ENCODE data around the gene LRRC59. TPM values are rescaled to one million over a fixed set of nuclear protein-coding genes. Genes with fewer than 3 reads are reported as not detected.
A peak's percentile ranks its signal among the peaks of the same experiment; 100 is the strongest.

Gene LRRC59
- total and polyA plus RNA-seq, 2 of the 13 experiments (the other 11 are each of a cell fraction or from before 2014, with no cell fraction given), result 87.3 to 222 TPM

DNA sequence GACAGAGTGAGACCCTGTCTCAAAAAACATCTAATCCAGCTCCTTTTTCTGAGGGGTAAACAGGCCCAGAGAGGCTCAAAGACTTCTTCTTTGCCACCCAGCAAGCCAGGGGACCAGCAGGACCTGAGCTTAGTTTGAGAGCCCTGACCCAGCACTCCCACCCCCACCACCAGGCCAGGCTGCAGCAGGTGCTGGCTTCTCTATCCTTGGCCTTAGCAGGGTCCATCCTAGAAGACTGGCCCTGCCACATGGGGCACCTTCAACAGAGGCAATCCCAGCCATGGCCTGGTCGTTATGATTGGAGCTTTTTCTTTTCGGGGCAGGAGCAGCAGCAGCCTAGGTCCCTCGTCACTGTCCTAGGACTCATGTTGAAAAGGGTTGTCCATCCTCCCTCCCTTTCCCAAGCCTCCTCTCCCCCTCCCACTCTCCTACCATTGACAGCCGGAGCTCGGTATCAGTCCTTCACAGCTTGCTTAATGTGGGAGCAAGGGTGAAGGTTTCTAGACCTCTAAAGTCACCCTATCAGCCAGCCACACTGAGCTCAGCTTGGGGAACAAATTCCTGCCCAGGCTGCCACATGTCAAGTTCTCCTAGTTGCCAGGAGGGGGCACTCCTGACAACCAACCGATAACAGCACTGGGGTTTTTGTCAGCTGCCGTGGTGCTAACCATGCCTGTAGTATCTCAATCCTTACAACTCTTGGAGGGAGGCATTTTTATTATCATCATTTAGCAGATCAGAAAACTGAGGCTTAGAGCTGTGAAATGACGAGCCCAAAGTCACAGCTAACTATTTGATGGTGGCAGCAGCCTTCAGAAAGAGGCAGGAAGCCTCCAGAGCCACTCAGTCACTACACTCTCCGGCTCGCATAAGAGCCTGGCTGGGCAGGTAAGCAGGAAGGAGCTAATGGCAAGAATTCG, 35.5 kb downstream of the LRRC59 start (continued):
- TF ChIP-seq, protein P1, sequence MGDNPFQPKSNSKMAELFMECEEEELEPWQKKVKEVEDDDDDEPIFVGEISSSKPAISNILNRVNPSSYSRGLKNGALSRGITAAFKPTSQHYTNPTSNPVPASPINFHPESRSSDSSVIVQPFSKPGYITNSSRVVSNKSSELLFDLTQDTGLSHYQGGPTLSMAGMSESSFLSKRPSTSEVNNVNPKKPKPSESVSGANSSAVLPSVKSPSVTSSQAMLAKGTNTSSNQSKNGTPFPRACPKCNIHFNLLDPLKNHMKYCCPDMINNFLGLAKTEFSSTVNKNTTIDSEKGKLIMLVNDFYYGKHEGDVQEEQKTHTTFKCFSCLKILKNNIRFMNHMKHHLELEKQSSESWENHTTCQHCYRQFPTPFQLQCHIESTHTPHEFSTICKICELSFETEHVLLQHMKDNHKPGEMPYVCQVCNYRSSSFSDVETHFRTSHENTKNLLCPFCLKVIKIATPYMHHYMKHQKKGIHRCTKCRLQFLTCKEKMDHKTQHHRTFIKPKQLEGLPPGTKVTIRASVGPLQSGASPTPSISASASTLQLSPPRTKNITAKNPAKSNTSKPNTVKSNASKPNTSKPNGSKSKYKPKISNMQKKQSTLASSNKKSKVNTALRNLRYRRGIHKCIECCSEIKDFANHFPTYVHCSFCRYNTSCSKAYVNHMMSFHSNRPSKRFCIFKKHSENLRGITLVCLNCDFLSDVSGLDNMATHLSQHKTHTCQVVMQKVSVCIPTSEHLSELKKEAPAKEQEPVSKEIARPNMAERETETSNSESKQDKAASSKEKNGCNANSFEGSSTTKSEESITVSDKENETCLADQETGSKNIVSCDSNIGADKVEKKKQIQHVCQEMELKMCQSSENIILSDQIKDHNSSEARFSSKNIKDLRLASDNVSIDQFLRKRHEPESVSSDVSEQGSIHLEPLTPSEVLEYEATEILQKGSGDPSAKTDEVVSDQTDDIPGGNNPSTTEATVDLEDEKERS (CRISPR knock-in tag; IDR thresholded peaks at IDR 0.05), result 0 out of 2 replicates have a peak, but pooled peaks have one; percentile 44
- TF ChIP-seq, protein P2, sequence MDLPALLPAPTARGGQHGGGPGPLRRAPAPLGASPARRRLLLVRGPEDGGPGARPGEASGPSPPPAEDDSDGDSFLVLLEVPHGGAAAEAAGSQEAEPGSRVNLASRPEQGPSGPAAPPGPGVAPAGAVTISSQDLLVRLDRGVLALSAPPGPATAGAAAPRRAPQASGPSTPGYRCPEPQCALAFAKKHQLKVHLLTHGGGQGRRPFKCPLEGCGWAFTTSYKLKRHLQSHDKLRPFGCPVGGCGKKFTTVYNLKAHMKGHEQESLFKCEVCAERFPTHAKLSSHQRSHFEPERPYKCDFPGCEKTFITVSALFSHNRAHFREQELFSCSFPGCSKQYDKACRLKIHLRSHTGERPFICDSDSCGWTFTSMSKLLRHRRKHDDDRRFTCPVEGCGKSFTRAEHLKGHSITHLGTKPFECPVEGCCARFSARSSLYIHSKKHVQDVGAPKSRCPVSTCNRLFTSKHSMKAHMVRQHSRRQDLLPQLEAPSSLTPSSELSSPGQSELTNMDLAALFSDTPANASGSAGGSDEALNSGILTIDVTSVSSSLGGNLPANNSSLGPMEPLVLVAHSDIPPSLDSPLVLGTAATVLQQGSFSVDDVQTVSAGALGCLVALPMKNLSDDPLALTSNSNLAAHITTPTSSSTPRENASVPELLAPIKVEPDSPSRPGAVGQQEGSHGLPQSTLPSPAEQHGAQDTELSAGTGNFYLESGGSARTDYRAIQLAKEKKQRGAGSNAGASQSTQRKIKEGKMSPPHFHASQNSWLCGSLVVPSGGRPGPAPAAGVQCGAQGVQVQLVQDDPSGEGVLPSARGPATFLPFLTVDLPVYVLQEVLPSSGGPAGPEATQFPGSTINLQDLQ (CRISPR knock-in tag; IDR thresholded peaks at IDR 0.05), result no peak
- TF ChIP-seq, protein P3, sequence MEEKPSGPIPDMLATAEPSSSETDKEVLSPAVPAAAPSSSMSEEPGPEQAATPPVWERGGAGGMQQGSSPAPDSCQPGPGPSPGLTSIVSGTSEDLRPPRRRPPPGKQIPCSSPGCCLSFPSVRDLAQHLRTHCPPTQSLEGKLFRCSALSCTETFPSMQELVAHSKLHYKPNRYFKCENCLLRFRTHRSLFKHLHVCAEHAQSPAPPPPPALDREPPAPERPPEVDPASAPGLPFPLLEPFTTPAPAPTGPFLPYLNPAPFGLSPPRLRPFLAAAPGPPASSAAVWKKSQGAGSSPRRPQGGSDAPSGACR (CRISPR knock-in tag; IDR thresholded peaks at IDR 0.05), result 0 out of 2 replicates have a peak, but pooled peaks have one; percentile 13
- no peak for TF ChIP-seq PRPF4 (IDR thresholded peaks at IDR 0.05; ENCODE audit: low read depth, low read length, poor library complexity, severe bottlenecking)
- no peak for TF ChIP-seq BRCA1 (CRISPR knock-in tag; IDR thresholded peaks at IDR 0.05)
- no peak for TF ChIP-seq ZNF703 (CRISPR knock-in tag; IDR thresholded peaks at IDR 0.05; ENCODE audit: borderline replicate concordance)
- TF ChIP-seq MYC (CRISPR knock-in tag; IDR thresholded peaks at IDR 0.05; ENCODE audit: borderline replicate concordance), result peak; percentile 56; the same call in 1 of the 2 replicates
- TF ChIP-seq, protein P4, sequence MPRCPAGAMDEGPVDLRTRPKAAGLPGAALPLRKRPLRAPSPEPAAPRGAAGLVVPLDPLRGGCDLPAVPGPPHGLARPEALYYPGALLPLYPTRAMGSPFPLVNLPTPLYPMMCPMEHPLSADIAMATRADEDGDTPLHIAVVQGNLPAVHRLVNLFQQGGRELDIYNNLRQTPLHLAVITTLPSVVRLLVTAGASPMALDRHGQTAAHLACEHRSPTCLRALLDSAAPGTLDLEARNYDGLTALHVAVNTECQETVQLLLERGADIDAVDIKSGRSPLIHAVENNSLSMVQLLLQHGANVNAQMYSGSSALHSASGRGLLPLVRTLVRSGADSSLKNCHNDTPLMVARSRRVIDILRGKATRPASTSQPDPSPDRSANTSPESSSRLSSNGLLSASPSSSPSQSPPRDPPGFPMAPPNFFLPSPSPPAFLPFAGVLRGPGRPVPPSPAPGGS (CRISPR knock-in tag; IDR thresholded peaks at IDR 0.05), result 0 out of 2 replicates have a peak, but pooled peaks have one; percentile 66
- no peak for TF ChIP-seq YEATS4 (CRISPR knock-in tag; IDR thresholded peaks at IDR 0.05; ENCODE audit: borderline replicate concordance)
- TF ChIP-seq, protein P5, sequence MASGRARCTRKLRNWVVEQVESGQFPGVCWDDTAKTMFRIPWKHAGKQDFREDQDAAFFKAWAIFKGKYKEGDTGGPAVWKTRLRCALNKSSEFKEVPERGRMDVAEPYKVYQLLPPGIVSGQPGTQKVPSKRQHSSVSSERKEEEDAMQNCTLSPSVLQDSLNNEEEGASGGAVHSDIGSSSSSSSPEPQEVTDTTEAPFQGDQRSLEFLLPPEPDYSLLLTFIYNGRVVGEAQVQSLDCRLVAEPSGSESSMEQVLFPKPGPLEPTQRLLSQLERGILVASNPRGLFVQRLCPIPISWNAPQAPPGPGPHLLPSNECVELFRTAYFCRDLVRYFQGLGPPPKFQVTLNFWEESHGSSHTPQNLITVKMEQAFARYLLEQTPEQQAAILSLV (CRISPR knock-in tag; IDR thresholded peaks at IDR 0.05; ENCODE audit: borderline replicate concordance), result peak; percentile 33; the same call in 1 of the 2 replicates
- peak; percentile 82 for TF ChIP-seq ZNF331 (CRISPR knock-in tag; IDR thresholded peaks at IDR 0.05)
- TF ChIP-seq, protein P6, sequence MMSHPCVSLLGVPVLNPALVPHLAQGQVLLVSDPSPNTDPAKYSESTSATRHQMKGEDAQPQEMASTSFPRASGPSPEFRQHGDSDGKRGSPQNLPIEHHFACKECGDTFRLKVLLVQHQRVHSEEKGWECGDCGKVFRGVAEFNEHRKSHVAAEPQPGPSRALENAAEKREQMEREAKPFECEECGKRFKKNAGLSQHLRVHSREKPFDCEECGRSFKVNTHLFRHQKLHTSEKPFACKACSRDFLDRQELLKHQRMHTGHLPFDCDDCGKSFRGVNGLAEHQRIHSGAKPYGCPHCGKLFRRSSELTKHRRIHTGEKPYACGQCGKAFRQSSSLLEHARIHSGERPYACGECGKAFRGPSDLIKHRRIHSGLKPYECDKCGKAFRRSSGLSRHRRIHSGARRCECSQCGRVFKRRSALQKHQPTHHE (CRISPR knock-in tag; IDR thresholded peaks at IDR 0.05; ENCODE audit: borderline replicate concordance), result no peak
- 0 out of 2 replicates have a peak, but pooled peaks have one; percentile 40 for TF ChIP-seq ZNF614 (CRISPR knock-in tag; IDR thresholded peaks at IDR 0.05; ENCODE audit: borderline replicate concordance)
- no peak for TF ChIP-seq ZNF841 (CRISPR knock-in tag; IDR thresholded peaks at IDR 0.05; ENCODE audit: borderline replicate concordance)
- TF ChIP-seq FOXC1 (CRISPR knock-in tag; IDR thresholded peaks at IDR 0.05; ENCODE audit: borderline replicate concordance), result peak; percentile 69; the same call in 1 of the 2 replicates

Measured in HepG2 (cell line).